ENCODE measurements around the gene SCN5A.

The SCN5A gene

GRCh38 chr3:38534180-38534579 lies 115.3 kb downstream of the SCN5A start:
- DNase-seq (ENCODE audit: low spot score): no peak
- ChIA-PET POLR2A (ENCODE audit: low non-redundant PET) (no interaction called here), CTCF (no interaction called here)
- no peak overlapping the region for H3K27ac ChIP-seq
- no peak for TF ChIP-seq CTCF (conservative IDR thresholded peaks at IDR 0.05; ENCODE audit: low read depth)

- no peak overlapping the region for H3K27ac ChIP-seq
- no peak for TF ChIP-seq CTCF (conservative IDR thresholded peaks at IDR 0.05; ENCODE audit: low read depth)
- POLR2A ChIA-PET (ENCODE audit: low non-redundant PET): no interaction called here
- DNase-seq (ENCODE audit: low spot score): no peak
- CTCF ChIA-PET: interaction anchor here (1.4 kb wide), 1 partner anchor 12 kb away, joined by 3 read pairs; no protein-coding TSS in a partner anchor
Observed at GRCh38 chr3:38533285-38533976, 116.1 kb downstream of the SCN5A start.

GRCh38 chr3:38532529-38532928 lies 117.0 kb downstream of the SCN5A start:
- TF ChIP-seq CTCF (conservative IDR thresholded peaks at IDR 0.05; ENCODE audit: low read depth): no peak
- CTCF ChIA-PET: interaction anchor here (1.4 kb wide), 1 partner anchor 11 kb away, joined by 3 read pairs; no protein-coding TSS in a partner anchor
- H3K27ac ChIP-seq: no peak overlapping the region
- POLR2A ChIA-PET (ENCODE audit: low non-redundant PET): no interaction called here
- no peak for DNase-seq (ENCODE audit: low spot score)

- no peak for DNase-seq (ENCODE audit: low spot score)
- ChIA-PET CTCF (no interaction called here), POLR2A (ENCODE audit: low non-redundant PET) (no interaction called here)
- TF ChIP-seq CTCF (conservative IDR thresholded peaks at IDR 0.05; ENCODE audit: low read depth): no peak
- H3K27ac ChIP-seq: no peak overlapping the region
Observed at GRCh38 chr3:38528457-38528856, 121.0 kb downstream of the SCN5A start.

- H3K27ac ChIP-seq: no peak overlapping the region
- ChIA-PET POLR2A (ENCODE audit: low non-redundant PET) (no interaction called here), CTCF (no interaction called here)
- no peak for TF ChIP-seq CTCF (conservative IDR thresholded peaks at IDR 0.05; ENCODE audit: low read depth)
- no peak for DNase-seq (ENCODE audit: low spot score)
Observed at GRCh38 chr3:38526792-38527191, 122.7 kb downstream of the SCN5A start.

- ChIA-PET CTCF (interaction anchor here (0.7 to 1.0 kb wide), 2 partner anchors 14 to 506 kb away, joined by 3 read pairs; no protein-coding TSS in a partner anchor), POLR2A (ENCODE audit: low non-redundant PET) (no interaction called here)
- no peak for TF ChIP-seq CTCF (conservative IDR thresholded peaks at IDR 0.05; ENCODE audit: low read depth)
- H3K27ac ChIP-seq: no peak overlapping the region
- no peak for DNase-seq (ENCODE audit: low spot score)
Observed at GRCh38 chr3:38524141-38524739, 125.2 kb downstream of the SCN5A start.

All from RWPE1 (cell line).